Body of pancreas (tissue), 4 donors: ENCODE data around the gene EPN2.

Experiments
- POLR2A ChIP-seq, 3 donors: fragments of 450-650 bp; IDR thresholded peaks; one replicate each; pipeline ENCODE4 v1.6.1; 2016; ENCODE audit warnings: antibody characterized with exemption in 3 of 3, mild to moderate bottlenecking in 2 of 3
- TF ChIP-seq, protein P1 (sequence below), 7 experiments: fragments of 450-650 bp in 4 of 7; fragments of 200-600 bp in 3 of 7; sonication (generic) in 3 of 7; IDR thresholded peaks; one replicate each; pipeline ENCODE4 v1.5.1; 2016 to 2019; ENCODE audit warnings: antibody characterized with exemption in 7 of 7

GRCh38 chr17:19318611-19319010 lies 81.4 kb downstream of the EPN2 start:
- TF ChIP-seq, protein P1, sequence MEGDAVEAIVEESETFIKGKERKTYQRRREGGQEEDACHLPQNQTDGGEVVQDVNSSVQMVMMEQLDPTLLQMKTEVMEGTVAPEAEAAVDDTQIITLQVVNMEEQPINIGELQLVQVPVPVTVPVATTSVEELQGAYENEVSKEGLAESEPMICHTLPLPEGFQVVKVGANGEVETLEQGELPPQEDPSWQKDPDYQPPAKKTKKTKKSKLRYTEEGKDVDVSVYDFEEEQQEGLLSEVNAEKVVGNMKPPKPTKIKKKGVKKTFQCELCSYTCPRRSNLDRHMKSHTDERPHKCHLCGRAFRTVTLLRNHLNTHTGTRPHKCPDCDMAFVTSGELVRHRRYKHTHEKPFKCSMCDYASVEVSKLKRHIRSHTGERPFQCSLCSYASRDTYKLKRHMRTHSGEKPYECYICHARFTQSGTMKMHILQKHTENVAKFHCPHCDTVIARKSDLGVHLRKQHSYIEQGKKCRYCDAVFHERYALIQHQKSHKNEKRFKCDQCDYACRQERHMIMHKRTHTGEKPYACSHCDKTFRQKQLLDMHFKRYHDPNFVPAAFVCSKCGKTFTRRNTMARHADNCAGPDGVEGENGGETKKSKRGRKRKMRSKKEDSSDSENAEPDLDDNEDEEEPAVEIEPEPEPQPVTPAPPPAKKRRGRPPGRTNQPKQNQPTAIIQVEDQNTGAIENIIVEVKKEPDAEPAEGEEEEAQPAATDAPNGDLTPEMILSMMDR (IDR thresholded peaks at IDR 0.05), result no peak
- TF ChIP-seq POLR2A (IDR thresholded peaks at IDR 0.05), result no peak
